ENCODE measurements around the gene ZNF396.

- TF ChIP-seq ZEB2 (IDR thresholded peaks at IDR 0.05) (no peak), CEBPB (tag; IDR thresholded peaks at IDR 0.05) (no peak), BCOR (IDR thresholded peaks at IDR 0.05) (no peak)
These were observed 41.5 kb upstream of the ZNF396 start for GRCh38 chr18:35418610-35419009.

Measured in K562 (cell line).